GM12801 (cell line): ENCODE data around the gene MSLN.

Source experiments
- TF ChIP-seq, protein P1 (sequence below): IDR thresholded peaks from one replicate; pipeline ENCODE4 v1.5.1; 2011; ENCODE audit warnings: control low read depth; ENCODE audit not compliant: insufficient read length; ENCODE audit errors: extremely low read depth

The MSLN gene

DNA sequence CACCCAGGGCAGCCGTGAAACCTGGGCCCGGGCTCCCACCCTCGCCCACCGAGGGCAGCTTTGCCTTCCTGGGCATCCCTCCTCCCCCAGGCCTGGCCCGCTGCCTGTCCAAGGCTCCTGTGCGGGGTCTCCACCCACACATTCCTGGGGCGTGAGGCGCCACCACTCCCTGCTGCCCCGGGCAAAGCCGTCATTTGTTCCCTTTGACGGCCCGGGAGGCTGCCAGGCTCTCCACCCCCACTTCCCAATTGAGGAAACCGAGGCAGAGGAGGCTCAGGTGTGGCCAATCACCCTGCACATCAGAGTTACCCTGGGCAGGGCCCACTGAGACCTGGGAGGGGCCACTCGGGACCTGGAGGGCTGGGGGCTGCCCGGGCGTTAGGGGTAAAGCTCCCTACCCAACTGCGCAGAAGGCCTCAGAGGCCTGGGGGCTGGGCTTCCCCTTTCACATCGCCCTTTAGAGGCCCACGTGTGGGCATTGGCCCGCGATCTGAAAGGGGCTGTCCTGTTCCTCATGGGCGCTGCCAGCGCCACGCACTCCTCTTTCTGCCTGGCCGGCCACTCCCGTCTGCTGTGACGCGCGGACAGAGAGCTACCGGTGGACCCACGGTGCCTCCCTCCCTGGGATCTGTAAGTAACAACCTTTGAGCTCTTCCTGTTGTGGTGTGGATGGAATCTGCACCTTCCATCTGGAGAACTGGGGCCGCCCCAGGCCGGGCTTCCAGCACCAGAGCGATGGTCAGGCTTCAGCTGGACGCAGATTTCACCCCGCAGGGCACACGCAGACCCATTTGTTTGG lies at the start of gene MSLN:
MSLN (plus strand) TSS at position 190 of the 799 bp plus-strand sequence. CDS start 1,947 bp downstream, outside the sequence.
- TF ChIP-seq, protein P1, sequence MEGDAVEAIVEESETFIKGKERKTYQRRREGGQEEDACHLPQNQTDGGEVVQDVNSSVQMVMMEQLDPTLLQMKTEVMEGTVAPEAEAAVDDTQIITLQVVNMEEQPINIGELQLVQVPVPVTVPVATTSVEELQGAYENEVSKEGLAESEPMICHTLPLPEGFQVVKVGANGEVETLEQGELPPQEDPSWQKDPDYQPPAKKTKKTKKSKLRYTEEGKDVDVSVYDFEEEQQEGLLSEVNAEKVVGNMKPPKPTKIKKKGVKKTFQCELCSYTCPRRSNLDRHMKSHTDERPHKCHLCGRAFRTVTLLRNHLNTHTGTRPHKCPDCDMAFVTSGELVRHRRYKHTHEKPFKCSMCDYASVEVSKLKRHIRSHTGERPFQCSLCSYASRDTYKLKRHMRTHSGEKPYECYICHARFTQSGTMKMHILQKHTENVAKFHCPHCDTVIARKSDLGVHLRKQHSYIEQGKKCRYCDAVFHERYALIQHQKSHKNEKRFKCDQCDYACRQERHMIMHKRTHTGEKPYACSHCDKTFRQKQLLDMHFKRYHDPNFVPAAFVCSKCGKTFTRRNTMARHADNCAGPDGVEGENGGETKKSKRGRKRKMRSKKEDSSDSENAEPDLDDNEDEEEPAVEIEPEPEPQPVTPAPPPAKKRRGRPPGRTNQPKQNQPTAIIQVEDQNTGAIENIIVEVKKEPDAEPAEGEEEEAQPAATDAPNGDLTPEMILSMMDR = no peak

DNA sequence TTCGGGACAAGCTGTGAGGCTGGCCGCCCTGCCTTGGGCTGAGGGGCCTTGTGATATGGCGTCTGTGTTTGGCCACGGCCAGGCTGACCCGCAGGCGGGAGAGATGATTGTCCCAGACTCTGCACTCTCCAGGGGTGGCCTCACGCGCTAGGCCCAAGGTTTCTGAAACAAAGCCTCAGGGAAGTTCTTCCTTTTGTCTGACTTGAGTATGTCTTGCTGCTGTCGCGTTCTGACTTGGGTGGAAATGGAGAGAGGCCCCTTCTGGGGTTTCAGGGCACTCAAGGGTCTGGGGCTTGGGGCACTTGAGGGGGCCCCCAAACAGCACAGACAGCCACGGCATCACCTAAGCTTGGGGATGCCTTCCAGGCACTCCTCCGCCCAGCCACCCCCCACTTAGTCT lies 49.5 kb upstream of the MSLN start:
- TF ChIP-seq, protein P1 = no peak

DNA sequence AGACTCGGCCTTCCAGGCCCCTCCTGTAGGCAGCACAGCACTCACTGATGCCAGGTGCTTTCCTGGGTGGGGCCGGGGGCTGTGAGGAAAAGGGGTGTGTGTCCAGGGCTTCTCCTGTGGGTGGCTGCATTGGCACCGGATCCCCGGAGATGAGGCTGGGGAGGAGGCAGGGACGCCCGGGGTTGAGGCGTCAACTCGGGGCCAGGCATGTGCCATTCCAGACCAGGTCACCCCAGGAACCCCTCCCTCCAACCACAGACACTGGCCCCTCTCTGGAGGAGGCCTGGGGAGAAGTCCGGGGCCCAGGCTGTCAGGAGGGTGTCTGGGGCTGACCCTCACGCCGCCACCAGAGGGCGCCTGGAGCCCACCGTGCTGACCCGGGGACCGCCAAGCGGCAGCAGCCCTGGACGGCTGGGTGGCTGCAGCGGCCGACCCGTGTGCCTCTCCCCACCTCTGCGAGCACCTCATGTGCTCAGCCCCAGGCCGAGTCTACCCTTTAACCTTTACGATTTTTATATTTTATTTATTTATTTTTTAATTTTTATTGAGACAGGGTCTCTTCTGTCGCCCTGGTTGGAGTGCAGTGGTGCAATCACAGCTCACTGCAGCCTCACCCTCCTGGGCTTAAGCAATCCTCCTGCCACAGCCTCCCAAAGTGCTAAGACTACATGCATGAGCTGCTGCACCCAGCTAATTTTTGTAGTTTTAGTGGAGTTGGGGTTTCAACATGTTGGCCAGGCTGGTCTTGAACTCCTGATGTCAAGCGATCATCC lies 48.8 kb upstream of the MSLN start:
- TF ChIP-seq, protein P1 = no peak

DNA sequence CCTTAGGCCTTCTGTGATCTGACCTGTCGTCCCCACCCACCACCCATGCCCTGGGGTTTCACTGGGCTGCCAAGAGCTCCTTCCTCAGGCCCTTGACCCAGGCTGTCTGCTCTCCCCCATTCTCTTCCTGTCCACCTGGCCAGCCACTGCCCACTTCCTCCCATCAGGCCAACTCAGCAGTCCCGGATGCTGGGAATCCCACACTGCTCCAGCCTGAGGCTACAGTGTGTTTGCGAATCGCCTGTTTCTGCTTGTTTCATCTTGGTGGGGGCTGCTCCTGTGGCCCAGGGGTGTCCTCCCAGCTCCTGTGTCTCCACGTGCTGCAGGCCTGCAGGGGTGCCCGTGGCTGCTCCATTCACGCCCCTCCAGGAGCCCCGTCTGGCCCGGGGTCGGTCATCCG lies 46.5 kb upstream of the MSLN start:
- TF ChIP-seq, protein P1 = no peak

DNA sequence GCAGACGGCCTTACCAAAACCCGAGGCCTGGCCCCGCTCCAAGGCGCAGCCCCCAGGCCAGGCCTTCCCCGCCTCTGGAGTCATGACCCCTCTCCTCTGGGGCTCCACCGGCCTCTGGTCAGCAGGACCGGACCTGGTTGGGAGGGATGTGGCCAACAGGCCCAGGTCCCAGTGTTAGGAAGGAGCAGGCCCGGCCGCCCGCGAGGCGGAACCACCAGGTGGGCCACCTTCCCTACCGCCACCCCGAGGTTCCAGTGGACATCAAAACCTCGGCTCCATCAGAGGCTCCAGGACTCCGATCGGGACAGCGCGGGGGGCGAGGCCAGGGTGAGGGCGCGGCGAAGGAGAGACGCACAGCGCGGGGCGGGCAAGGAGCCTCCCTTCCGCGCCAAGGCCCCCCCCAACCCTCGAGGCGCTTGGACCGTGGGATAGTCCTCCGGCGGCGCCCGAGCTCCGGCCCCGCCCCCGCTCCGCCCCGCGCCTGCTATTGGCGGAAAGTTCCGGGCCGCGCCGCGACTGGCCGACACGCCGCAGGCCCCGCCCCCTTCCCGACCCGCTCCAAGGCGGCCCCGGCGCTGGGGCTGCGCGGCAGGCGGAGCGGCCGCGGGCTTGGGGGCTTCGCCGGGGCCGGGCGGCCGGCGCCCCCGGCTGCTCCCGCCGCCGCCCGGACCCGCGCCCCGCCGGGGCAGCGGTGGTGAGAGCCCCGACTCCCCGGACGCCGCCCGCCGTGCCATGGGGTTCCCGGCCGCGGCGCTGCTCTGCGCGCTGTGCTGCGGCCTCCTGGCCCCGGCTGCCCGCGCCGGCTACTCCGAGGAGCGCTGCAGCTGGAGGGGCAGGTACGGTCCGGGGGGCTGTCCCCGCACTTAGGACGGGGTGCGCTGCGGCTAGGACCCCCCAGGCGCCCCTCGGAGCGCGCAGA lies 45.7 kb upstream of the MSLN start, which contains the start of gene METRN:
METRN (plus strand) TSS at position 561 of the 919 bp plus-strand sequence; CDS start at position 733, 172 bp downstream.
- TF ChIP-seq, protein P1 = no peak

DNA sequence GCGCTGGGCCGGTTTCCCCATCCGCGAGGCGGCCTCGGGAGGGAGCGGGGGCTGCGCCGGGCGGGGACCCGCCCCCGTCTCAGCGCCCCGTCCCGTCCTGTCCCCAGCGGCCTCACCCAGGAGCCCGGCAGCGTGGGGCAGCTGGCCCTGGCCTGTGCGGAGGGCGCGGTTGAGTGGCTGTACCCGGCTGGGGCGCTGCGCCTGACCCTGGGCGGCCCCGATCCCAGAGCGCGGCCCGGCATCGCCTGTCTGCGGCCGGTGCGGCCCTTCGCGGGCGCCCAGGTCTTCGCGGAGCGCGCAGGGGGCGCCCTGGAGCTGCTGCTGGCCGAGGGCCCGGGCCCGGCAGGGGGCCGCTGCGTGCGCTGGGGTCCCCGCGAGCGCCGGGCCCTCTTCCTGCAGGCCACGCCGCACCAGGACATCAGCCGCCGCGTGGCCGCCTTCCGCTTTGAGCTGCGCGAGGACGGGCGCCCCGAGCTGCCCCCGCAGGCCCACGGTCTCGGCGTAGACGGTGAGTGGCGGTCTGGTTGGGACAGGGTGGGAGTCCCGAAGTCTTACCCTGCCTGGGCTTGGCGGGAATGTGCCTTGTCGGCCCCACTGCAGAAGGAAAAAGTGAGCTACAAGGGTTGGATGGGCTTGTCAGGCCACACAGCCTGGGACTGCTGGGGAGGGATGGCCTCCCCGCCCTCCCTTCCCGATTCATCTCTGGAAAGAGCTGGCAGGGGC lies 44.9 kb upstream of the MSLN start:
- TF ChIP-seq, protein P1 = no peak
